ENCODE results near the gene TBX1. TPM values are rescaled to one million over a fixed set of nuclear protein-coding genes. Genes with fewer than 3 reads are reported as not detected.

Gene TBX1
- total and polyA plus RNA-seq, 2 of the 8 experiments (the other 6 are each of a cell fraction or from before 2014, with no cell fraction given): 0.28 TPM; not detected in 1

DNA sequence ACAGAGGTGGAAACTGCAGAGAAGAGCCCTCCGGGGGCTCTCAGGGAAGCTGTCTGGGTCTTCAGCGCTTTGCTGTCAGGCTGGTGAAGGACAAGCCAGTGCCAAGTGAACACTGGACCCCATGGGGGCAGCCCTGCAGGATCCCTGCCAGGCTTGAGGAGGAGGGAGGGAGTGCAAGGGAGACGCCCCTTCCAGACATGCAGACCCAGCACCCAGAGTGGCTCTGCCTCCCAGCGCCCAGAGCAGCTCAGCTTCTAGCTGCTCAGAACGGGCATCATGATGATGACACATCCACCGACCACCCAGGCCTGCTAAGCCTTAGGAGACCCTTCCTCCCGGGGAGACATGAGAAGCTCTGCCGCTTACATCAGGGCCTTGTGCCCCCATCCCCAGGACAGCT is 39.7 kb downstream of the TBX1 start:
- ChIA-PET POLR2A (ENCODE audit: partially characterized antibody) (interaction anchor here (1.1 kb wide), 1 partner anchor 54 kb away, joined by 3 read pairs; the partner anchor contains the start of genes GNB1L and RTL10), CTCF (ENCODE audit: partially characterized antibody) (interaction anchor here (0.6 to 5.1 kb wide), 35 partner anchors 9 to 170 kb away, joined by 3 to 31 read pairs (median 4); no protein-coding TSS in a partner anchor)
- Histone ChIP-seq H3K27me3 (replicated peaks in 1 of 4; ENCODE audit: control insufficient read depth in 3 of 4, extremely low read depth in 1 of 4, insufficient read depth in 3 of 4, low read length in 3 of 4) (no peaks in the 10 kb centered on the region), H2AK5ac (ENCODE audit: low read depth, low read length) (no peak overlapping the region), H2AFZ (ENCODE audit: low read length) (no peak overlapping the region), H2BK20ac (ENCODE audit: low read length) (no peak overlapping the region), H3K4ac (replicated peaks; ENCODE audit: insufficient read length, low read depth, low read length) (no peak overlapping the region), H2BK5ac (ENCODE audit: low read depth, low read length) (no peak overlapping the region), H3K23me2 (ENCODE audit: low read depth, low read length) (no peaks in the 10 kb centered on the region), H3K27ac (ENCODE audit: low read depth, low read length) (no peak overlapping the region), H3K18ac (ENCODE audit: extremely low read depth, low read length) (no peak overlapping the region), H3K9me3 (ENCODE audit: insufficient read depth in 2 of 2, low read depth in 1 of 2, low read length in 1 of 2) (no peaks in the 10 kb centered on the region), H3K4me1 (replicated peaks in 1 of 4; ENCODE audit: control insufficient read depth in 3 of 4, insufficient read depth in 4 of 4, low read length in 3 of 4) (no peaks in the 10 kb centered on the region; a peak in 1 of 7 replicates), H2BK12ac (ENCODE audit: low read depth, low read length) (no peak overlapping the region), H3K79me2 (ENCODE audit: control insufficient read depth in 1 of 2, insufficient read depth in 2 of 2, low read length in 2 of 2) (no peaks in the 10 kb centered on the region), H3K9ac (replicated peaks in 1 of 4; ENCODE audit: extremely low read depth in 1 of 4, low read depth in 3 of 4, low read length in 3 of 4) (no peak overlapping the region), H4K5ac (ENCODE audit: insufficient read length, low read depth, low read length) (no peak overlapping the region), H2BK15ac (ENCODE audit: low read length) (no peak overlapping the region), H4K8ac (ENCODE audit: extremely low read depth, insufficient read depth, low read length) (peak overlapping the region; percentile 80), H4K20me1 (replicated peaks in 1 of 2; ENCODE audit: control insufficient read depth in 1 of 2, insufficient read depth in 2 of 2, low read length in 2 of 2) (peaks cover 0 to 3% of the 10 kb centered on the region in 2 experiments), H3K79me1 (ENCODE audit: low read depth, low read length) (0 out of 2 replicates have a peak, but pooled peaks cover 2% of the 10 kb centered on the region), H2BK120ac (replicated peaks; ENCODE audit: low read depth, low read length) (no peak overlapping the region), H3K36me3 (ENCODE audit: control insufficient read depth in 2 of 4, insufficient read depth in 4 of 4, low read length in 3 of 4) (no peaks in the 10 kb centered on the region), H3K4me2 (ENCODE audit: insufficient read depth in 1 of 2, low read depth in 2 of 2, low read length in 2 of 2) (no peak overlapping the region), H3K4me3 (ENCODE audit: extremely low read depth in 1 of 4, insufficient read depth in 2 of 4, low read depth in 3 of 4, low read length in 4 of 4) (no peak overlapping the region), H3K56ac (replicated peaks; ENCODE audit: insufficient read length, low read depth, low read length) (no peak overlapping the region), H3K23ac (ENCODE audit: insufficient read length) (no peak overlapping the region), H3K14ac (ENCODE audit: insufficient read length) (no peak overlapping the region), H4K91ac (replicated peaks; ENCODE audit: insufficient read length, low read length) (no peak overlapping the region)
- FAIRE-seq (no peak), DNase-seq (ENCODE audit: low read depth in 1 of 2, low spot score in 2 of 2) (no peak)
- TF ChIP-seq, protein P1, sequence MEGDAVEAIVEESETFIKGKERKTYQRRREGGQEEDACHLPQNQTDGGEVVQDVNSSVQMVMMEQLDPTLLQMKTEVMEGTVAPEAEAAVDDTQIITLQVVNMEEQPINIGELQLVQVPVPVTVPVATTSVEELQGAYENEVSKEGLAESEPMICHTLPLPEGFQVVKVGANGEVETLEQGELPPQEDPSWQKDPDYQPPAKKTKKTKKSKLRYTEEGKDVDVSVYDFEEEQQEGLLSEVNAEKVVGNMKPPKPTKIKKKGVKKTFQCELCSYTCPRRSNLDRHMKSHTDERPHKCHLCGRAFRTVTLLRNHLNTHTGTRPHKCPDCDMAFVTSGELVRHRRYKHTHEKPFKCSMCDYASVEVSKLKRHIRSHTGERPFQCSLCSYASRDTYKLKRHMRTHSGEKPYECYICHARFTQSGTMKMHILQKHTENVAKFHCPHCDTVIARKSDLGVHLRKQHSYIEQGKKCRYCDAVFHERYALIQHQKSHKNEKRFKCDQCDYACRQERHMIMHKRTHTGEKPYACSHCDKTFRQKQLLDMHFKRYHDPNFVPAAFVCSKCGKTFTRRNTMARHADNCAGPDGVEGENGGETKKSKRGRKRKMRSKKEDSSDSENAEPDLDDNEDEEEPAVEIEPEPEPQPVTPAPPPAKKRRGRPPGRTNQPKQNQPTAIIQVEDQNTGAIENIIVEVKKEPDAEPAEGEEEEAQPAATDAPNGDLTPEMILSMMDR (IDR thresholded peaks at IDR 0.05; ENCODE audit: control extremely low read depth in 1 of 3, insufficient read depth in 1 of 3, low read depth in 1 of 3, low read length in 3 of 3): no peak
- TF ChIP-seq FOSL1 (IDR thresholded peaks at IDR 0.05; ENCODE audit: insufficient read depth, low read depth, low read length): no peak
- TF ChIP-seq, protein P2, sequence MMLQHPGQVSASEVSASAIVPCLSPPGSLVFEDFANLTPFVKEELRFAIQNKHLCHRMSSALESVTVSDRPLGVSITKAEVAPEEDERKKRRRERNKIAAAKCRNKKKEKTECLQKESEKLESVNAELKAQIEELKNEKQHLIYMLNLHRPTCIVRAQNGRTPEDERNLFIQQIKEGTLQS (IDR thresholded peaks at IDR 0.05; ENCODE audit: insufficient read depth, low read depth, low read length): no peak
- no peak for TF ChIP-seq RXRA (IDR thresholded peaks at IDR 0.05; ENCODE audit: insufficient read depth, low read depth, low read length)
- WGBS, 2 experiments (ENCODE audit: extremely low coverage in 1 of 2, insufficient coverage in 1 of 2, insufficient read length in 1 of 2, insufficient replicate concordance in 2 of 2, low coverage in 1 of 2, low lambda C conversion rate in 2 of 2, missing lambda C conversion rate in 1 of 2): 98% methylated on average over 8 of the region's 8 CpGs; no CpG with 5 or more reads in 1 of the 2 experiments
